OCI-LY7 (cell line): ENCODE data around the gene RRP12. TPM values are rescaled to one million over a fixed set of nuclear protein-coding genes. Genes with fewer than 3 reads are reported as not detected.
A peak's percentile ranks its signal among the peaks of the same experiment; 100 is the strongest.

Experiments used
- BruUV-seq: library from RNA; stranded (reverse); fragments of 400-500 nt; replicated peaks from 2 replicates; lab custom pipeline; 2021; lab: Mats Ljungman, UMichigan
- CTCF ChIA-PET: fragments of 300-600 bp; sonication (Branson Sonifier 250); formaldehyde crosslinking; loops from one replicate; lab custom pipeline; 2022; ENCODE audit warnings: antibody characterized with exemption; ENCODE audit not compliant: unreplicated experiment; lab: Charles Lee
- POLR2A ChIA-PET: fragments of 300-600 bp; sonication (Branson Sonifier 250); formaldehyde crosslinking; loops from one replicate; lab custom pipeline; 2022; ENCODE audit warnings: antibody characterized with exemption; lab: Charles Lee
- DNase-seq: peaks from one replicate; pipeline ENCODE4 v3.0.0-alpha.2; 2015; ENCODE audit warnings: low spot score
- H2AFZ ChIP-seq: fragments of 200-600 bp; sonication (generic), shearing (Covaris generic); 2 replicates; pipeline ENCODE4 v1.6.1; 2014; ENCODE audit warnings: mild to moderate bottlenecking, antibody characterized with exemption, low read length, moderate library complexity
- H3K27ac ChIP-seq: fragments of 200-600 bp; sonication (generic); 2 replicates; pipeline ENCODE4 v1.5.1; 2014; ENCODE audit warnings: mixed run types, low read depth, mild to moderate bottlenecking, moderate library complexity, low read length, inconsistent platforms; ENCODE audit not compliant: poor library complexity, severe bottlenecking
- H3K36me3 ChIP-seq: fragments of 200-600 bp; sonication (generic); 2 replicates; pipeline ENCODE4 v1.6.1; 2014; ENCODE audit warnings: mild to moderate bottlenecking, antibody characterized with exemption, low read length, moderate library complexity, mixed read lengths; ENCODE audit not compliant: insufficient read depth
- H3K4me1 ChIP-seq: fragments of 200-600 bp; sonication (generic); 2 replicates; pipeline ENCODE4 v1.5.1; 2014; ENCODE audit warnings: mild to moderate bottlenecking, low read length; ENCODE audit not compliant: insufficient read depth, poor library complexity, severe bottlenecking
- H3K4me2 ChIP-seq: fragments of 200-600 bp; sonication (generic); 2 replicates; pipeline ENCODE4 v1.6.1; 2014; ENCODE audit warnings: mild to moderate bottlenecking, low read length
- H3K4me3 ChIP-seq: fragments of 200-600 bp; sonication (generic); 2 replicates; pipeline ENCODE4 v1.5.1; 2014; ENCODE audit warnings: mild to moderate bottlenecking, low read depth, low read length; ENCODE audit not compliant: poor library complexity, severe bottlenecking
- H3K79me2 ChIP-seq: fragments of 200-600 bp; sonication (generic); 2 replicates; pipeline ENCODE4 v1.6.1; 2016; ENCODE audit warnings: low read depth, mild to moderate bottlenecking, low read length, moderate library complexity, mixed read lengths; ENCODE audit not compliant: insufficient read depth
- H3K9me2 ChIP-seq: fragments of 200-600 bp; sonication (generic); 2 replicates; pipeline ENCODE4 v1.6.1; 2016; ENCODE audit warnings: mild to moderate bottlenecking, low read length, mixed read lengths; ENCODE audit not compliant: insufficient read depth
- H3K9me3 ChIP-seq: fragments of 200-600 bp; sonication (generic); 2 replicates; pipeline ENCODE4 v1.6.1; 2014; ENCODE audit warnings: mild to moderate bottlenecking, mixed run types, low read length, mixed read lengths
- H4K20me1 ChIP-seq: fragments of 200-600 bp; sonication (generic); 2 replicates; pipeline ENCODE4 v1.6.1; 2014; ENCODE audit warnings: mild to moderate bottlenecking, antibody characterized with exemption, low read length, moderate library complexity, mixed read lengths; ENCODE audit not compliant: insufficient read depth
- CTCF ChIP-seq: fragments of 200-600 bp; sonication (generic); conservative IDR thresholded peaks from 2 replicates; pipeline ENCODE4 v1.5.1; 2014; ENCODE audit warnings: mild to moderate bottlenecking, antibody characterized with exemption, low read length, moderate library complexity, mixed read lengths
- EZH2phosphoT487 ChIP-seq: fragments of 200-600 bp; sonication (generic); IDR thresholded peaks from 2 replicates; pipeline ENCODE4 v1.6.1; 2018; ENCODE audit warnings: low read depth, borderline replicate concordance, mild to moderate bottlenecking, mixed run types, antibody characterized with exemption, low read length, moderate library complexity, mixed read lengths
- intact Hi-C: fragments of 100-400 bp; cut with micrococcal nuclease; formaldehyde crosslinking; loops from one replicate; pipeline ENCODE4 v1.10.0; 2022; ENCODE audit not compliant: unreplicated experiment
- total RNA-seq, 2 experiments: library from RNA; depleted of rRNA in 1 of 2; stranded (reverse); fragments of >200 nt in 1 of 2; shearing (Covaris generic) in 1 of 2; gene quantifications; 2 replicates each; pipeline ENCODE4 v1.2.3, GENCODE V29; 2014 to 2022

The RRP12 gene
- total RNA-seq, 2 experiments from 2014 or later: 32.1 to 39.3 TPM

- H3K9me3 ChIP-seq: no peaks in the 10 kb centered on the region
- BruUV-seq: no TSS peak
- H3K4me3 ChIP-seq: no peak overlapping the region
- DNase-seq: no peak
- H3K27ac ChIP-seq: no peak overlapping the region
- H2AFZ ChIP-seq: no peak overlapping the region
- 0 out of 2 replicates have a peak, but pooled peaks cover 2% of the 10 kb centered on the region for H3K36me3 ChIP-seq
- peaks cover 15% of the 10 kb centered on the region; the same call in 1 of the 2 replicates for H3K79me2 ChIP-seq
- ChIA-PET POLR2A (interaction anchor here (1.1 kb wide), 1 partner anchor 11 kb away, joined by 3 read pairs; no protein-coding TSS in a partner anchor), CTCF (no interaction called here)
- no peaks in the 10 kb centered on the region for H4K20me1 ChIP-seq
- intact Hi-C loops: loop anchor here (5.0 kb wide), 2 partner anchors 72 to 127 kb away; partner anchors contain the start of gene FRAT2
- H3K9me2 ChIP-seq: no peaks in the 10 kb centered on the region
- H3K4me2 ChIP-seq: no peak overlapping the region
- H3K4me1 ChIP-seq: peaks cover 24% of the 10 kb centered on the region
- no peak for TF ChIP-seq EZH2phosphoT487
- no peak for TF ChIP-seq CTCF
Measured at GRCh38 chr10:97404044-97404443, 2.9 kb upstream of the RRP12 start.

- DNase-seq: no peak
- H3K36me3 ChIP-seq: peaks cover 20% of the 10 kb centered on the region
- H3K4me1 ChIP-seq: peaks cover 11% of the 10 kb centered on the region
- H3K27ac ChIP-seq: peak overlapping the region; percentile 29
- H3K79me2 ChIP-seq: peaks cover 24% of the 10 kb centered on the region; the same call in 1 of the 2 replicates
- H4K20me1 ChIP-seq: no peaks in the 10 kb centered on the region
- TF ChIP-seq EZH2phosphoT487 (no peak), CTCF (no peak)
- peak overlapping the region; percentile 88 for H3K4me2 ChIP-seq
- BruUV-seq: no TSS peak
- intact Hi-C loops: loop anchor here (5.0 kb wide), 2 partner anchors 69 to 124 kb away; partner anchors contain the start of gene FRAT2
- H3K9me2 ChIP-seq: no peaks in the 10 kb centered on the region
- POLR2A ChIA-PET: interaction anchor here (0.7 to 1.5 kb wide), 9 partner anchors 9 to 123 kb away, joined by 3 to 9 read pairs (median 5); no protein-coding TSS in a partner anchor
- H3K4me3 ChIP-seq: peak overlapping the region; percentile 84
- no peaks in the 10 kb centered on the region for H3K9me3 ChIP-seq
- peak overlapping the region; percentile 92 for H2AFZ ChIP-seq
- CTCF ChIA-PET: no interaction called here
Measured at GRCh38 chr10:97401455-97401919, 347 bp upstream of the RRP12 start.
